Suprapubic skin (tissue), 4 donors: ENCODE results near the gene TRIM41. TPM values are rescaled to one million over a fixed set of nuclear protein-coding genes. Genes with fewer than 3 reads are reported as not detected.

Source experiments
- DNase-seq, 2 donors: peaks; one replicate each; pipeline ENCODE4 v3.0.0-alpha.2; 2019; ENCODE audit warnings: low spot score in 2 of 2
- H3K27ac ChIP-seq: fragments of 200-600 bp; sonication (generic); one replicate; pipeline ENCODE4 v1.5.1; 2019
- H3K27me3 ChIP-seq: fragments of 200-600 bp; sonication (generic); one replicate; pipeline ENCODE4 v1.5.1; 2019
- H3K36me3 ChIP-seq: fragments of 200-600 bp; sonication (generic); one replicate; pipeline ENCODE4 v1.5.1; 2019
- H3K4me1 ChIP-seq: fragments of 200-600 bp; sonication (generic); one replicate; pipeline ENCODE4 v1.5.1; 2019
- H3K4me3 ChIP-seq: fragments of 200-600 bp; sonication (generic); one replicate; pipeline ENCODE4 v1.5.1; 2019; ENCODE audit warnings: mild to moderate bottlenecking
- H3K9me3 ChIP-seq: fragments of 200-600 bp; sonication (generic); one replicate; pipeline ENCODE4 v1.5.1; 2019
- EP300 ChIP-seq: sonication (generic); formaldehyde crosslinking; IDR thresholded peaks from one replicate; pipeline ENCODE4 v1.6.1; 2017; ENCODE audit warnings: antibody characterized with exemption
- POLR2A ChIP-seq, 2 donors: fragments of 450-650 bp; IDR thresholded peaks; one replicate each; pipeline ENCODE4 v1.6.1; 2017; ENCODE audit warnings: antibody characterized with exemption in 2 of 2, mild to moderate bottlenecking in 2 of 2, moderate library complexity in 2 of 2
- POLR2AphosphoS5 ChIP-seq, 3 donors: sonication (generic); formaldehyde crosslinking; IDR thresholded peaks; one replicate each; pipeline ENCODE4 v1.6.1; 2017; ENCODE audit warnings: antibody characterized with exemption in 3 of 3
- WGBS: methylation state at CpG from one replicate; pipeline ENCODE4 v1.1.5; 2018; 5-methylcytosine and 5-hydroxymethylcytosine counted together
- total RNA-seq, 4 donors: library from RNA; depleted of rRNA; stranded (reverse); fragments of >200 nt; gene quantifications; one replicate each; pipeline ENCODE4 v1.1.0, GENCODE V29; 2016
- TF ChIP-seq, protein P1 (sequence below), 2 donors: fragments of 200-600 bp in 1 of 2; fragments of 450-650 bp in 1 of 2; sonication (generic) in 1 of 2; IDR thresholded peaks; one replicate each; pipeline ENCODE4 v1.5.1; 2016 to 2019; ENCODE audit warnings: antibody characterized with exemption in 2 of 2, mild to moderate bottlenecking in 1 of 2, moderate library complexity in 1 of 2

Gene TRIM41
- total RNA-seq, 4 donors from 2014 or later = 13.3 to 23.3 (median 16.2) TPM

DNA sequence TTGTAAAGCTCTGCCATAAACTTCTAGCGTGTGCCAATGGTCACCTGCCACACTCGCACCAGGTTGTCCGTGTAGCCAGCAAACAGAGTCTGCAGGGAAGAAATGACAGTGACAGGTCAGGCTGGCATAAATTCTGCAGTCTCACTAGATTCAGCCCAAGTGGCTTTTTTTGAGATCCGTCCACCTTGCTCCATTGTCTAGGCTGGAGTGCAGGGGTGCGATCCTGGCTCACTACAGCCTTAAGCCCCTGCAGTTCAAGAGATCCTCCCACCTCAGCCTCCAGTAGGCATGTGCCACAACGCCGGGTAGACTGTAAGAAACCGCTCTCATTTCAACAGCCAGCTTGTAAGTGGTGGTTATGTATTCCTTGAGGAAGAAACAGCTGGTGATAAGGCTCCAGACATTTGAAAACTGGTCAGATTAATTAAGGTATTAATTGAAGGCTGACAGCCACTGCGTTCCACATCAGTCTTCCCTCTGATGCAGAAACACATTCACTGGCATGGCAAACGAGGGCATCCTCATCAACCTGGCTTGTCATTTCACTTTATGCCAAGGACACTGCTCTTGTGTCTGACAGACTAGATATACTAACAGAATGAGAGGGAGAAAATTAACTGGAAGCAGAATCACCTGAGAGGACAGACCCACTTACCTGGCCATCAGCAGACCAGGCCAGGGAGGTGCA lies 14.0 kb downstream of the TRIM41 start:
- Histone ChIP-seq H3K27me3 (no peaks in the 10 kb centered on the region), H3K4me1 (peaks cover 19% of the 10 kb centered on the region), H3K36me3 (peaks cover 100% of the 10 kb centered on the region), H3K27ac (no peak overlapping the region), H3K4me3 (no peak overlapping the region), H3K9me3 (no peaks in the 10 kb centered on the region)
- DNase-seq = no peak
- TF ChIP-seq EP300 (no peak), POLR2AphosphoS5 (IDR thresholded peaks at IDR 0.05) (no peak), POLR2A (IDR thresholded peaks at IDR 0.05) (no peak)
- TF ChIP-seq, protein P1, sequence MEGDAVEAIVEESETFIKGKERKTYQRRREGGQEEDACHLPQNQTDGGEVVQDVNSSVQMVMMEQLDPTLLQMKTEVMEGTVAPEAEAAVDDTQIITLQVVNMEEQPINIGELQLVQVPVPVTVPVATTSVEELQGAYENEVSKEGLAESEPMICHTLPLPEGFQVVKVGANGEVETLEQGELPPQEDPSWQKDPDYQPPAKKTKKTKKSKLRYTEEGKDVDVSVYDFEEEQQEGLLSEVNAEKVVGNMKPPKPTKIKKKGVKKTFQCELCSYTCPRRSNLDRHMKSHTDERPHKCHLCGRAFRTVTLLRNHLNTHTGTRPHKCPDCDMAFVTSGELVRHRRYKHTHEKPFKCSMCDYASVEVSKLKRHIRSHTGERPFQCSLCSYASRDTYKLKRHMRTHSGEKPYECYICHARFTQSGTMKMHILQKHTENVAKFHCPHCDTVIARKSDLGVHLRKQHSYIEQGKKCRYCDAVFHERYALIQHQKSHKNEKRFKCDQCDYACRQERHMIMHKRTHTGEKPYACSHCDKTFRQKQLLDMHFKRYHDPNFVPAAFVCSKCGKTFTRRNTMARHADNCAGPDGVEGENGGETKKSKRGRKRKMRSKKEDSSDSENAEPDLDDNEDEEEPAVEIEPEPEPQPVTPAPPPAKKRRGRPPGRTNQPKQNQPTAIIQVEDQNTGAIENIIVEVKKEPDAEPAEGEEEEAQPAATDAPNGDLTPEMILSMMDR (IDR thresholded peaks at IDR 0.05) = no peak
- WGBS = 84% methylated on average over 10 of the region's 10 CpGs

DNA sequence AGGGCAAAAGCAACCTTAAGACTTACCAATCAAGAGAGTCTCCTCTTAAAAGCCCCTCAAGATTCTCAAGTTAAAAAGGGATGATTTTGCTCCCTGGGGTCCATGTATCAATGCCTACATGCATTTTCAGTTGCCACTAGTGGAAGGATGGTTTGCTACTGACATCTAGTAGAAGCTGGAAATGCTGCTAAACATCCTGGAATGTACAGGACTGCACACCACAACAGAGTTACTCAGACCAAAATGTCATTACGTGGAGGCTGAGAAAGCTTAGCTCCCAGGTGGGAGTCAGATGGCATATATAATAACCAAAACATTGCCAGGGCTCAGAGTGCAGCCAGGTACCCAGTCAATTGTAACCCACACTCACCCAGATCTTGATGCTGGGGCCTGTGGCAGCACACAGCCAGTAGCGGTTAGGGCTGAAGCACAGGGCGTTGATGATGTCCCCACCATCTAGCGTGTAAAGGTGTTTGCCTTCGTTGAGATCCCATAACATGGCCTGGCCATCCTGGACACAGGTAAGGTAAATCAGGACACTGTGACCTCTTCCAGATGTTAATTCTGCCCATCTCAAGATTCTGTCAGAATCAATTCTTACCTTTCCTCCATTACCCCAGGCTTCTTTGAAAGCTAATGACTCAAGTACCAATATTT lies 14.8 kb downstream of the TRIM41 start:
- Histone ChIP-seq H3K9me3 (no peaks in the 10 kb centered on the region), H3K4me1 (peaks cover 27% of the 10 kb centered on the region), H3K27me3 (no peaks in the 10 kb centered on the region), H3K27ac (no peak overlapping the region), H3K4me3 (no peak overlapping the region), H3K36me3 (peaks cover 92% of the 10 kb centered on the region)
- WGBS = 92% methylated on average over 5 of the region's 5 CpGs
- TF ChIP-seq, protein P1 (IDR thresholded peaks at IDR 0.05) = no peak
- TF ChIP-seq POLR2A (IDR thresholded peaks at IDR 0.05) = no peak
- TF ChIP-seq EP300 = no peak
- no peak for TF ChIP-seq POLR2AphosphoS5 (IDR thresholded peaks at IDR 0.05)
- DNase-seq = no peak

DNA sequence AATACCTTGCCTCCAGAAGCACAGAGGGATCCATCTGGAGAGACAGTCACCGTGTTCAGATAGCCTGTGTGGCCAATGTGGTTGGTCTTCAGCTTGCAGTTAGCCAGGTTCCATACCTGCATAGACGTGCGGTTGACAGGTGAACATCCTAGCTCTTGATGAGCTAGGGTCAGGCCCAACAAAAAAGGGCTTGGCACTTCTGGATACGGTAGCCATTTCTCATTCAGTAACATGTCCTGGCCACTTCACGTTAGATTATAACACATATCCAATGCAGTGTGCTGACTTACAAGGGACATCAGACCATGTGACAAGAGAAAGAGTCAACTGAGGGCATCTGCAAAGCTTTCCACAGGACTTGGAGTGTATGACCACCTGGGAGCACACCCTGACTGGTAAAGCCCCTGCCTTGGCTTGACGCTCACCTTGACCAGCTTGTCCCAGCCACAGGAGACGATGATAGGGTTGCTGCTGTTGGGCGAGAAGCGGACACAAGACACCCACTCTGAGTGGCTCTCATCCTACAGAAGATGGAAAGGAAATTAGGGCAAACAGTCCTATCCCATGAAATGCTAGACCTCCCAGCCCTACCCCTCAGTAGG lies 16.1 kb downstream of the TRIM41 start:
- no peaks in the 10 kb centered on the region for H3K9me3 ChIP-seq
- H3K27me3 ChIP-seq = no peaks in the 10 kb centered on the region
- no peak for TF ChIP-seq POLR2AphosphoS5 (IDR thresholded peaks at IDR 0.05)
- H3K36me3 ChIP-seq = peaks cover 79% of the 10 kb centered on the region
- DNase-seq = no peak
- 93% methylated on average over 7 of the region's 9 CpGs for WGBS
- H3K27ac ChIP-seq = no peak overlapping the region
- no peak overlapping the region for H3K4me3 ChIP-seq
- peaks cover 27% of the 10 kb centered on the region for H3K4me1 ChIP-seq

DNA sequence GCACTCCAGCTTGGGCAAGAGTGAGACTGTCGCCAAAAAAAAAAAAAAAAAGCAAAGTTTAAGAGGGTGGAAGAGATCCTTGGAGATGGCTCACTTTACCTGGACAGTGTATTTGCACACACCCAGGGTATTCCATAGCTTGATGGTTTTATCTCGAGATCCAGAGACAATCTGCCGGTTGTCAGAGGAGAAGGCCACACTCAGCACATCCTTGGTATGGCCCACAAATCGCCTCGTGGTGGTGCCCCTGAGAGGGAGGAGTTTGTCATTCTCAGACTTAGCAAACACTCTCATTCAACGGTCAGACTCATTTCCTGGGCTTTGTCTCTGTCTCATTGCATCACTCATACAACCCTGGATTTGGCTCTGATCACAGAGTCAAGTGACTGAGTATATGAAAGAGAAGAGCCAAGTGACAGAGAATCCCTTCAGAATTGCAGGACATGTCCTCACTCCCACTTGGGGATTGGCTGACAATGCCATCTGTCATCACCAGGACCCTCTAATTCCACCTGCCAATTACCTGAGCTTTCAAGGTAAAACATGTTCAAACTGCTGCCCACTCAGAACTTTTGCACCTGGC lies 18.4 kb downstream of the TRIM41 start:
- H3K27ac ChIP-seq = peak overlapping the region; percentile 96
- peak overlapping the region; percentile 89 for H3K4me3 ChIP-seq
- peaks cover 45% of the 10 kb centered on the region for H3K4me1 ChIP-seq
- WGBS = 42% methylated on average over 6 of the region's 6 CpGs
- no peaks in the 10 kb centered on the region for H3K9me3 ChIP-seq
- no peaks in the 10 kb centered on the region for H3K27me3 ChIP-seq
- peaks cover 56% of the 10 kb centered on the region for H3K36me3 ChIP-seq
- TF ChIP-seq, protein P1 (IDR thresholded peaks at IDR 0.05) = no peak
- TF ChIP-seq POLR2AphosphoS5 (IDR thresholded peaks at IDR 0.05) = no peak
- no peak for DNase-seq

DNA sequence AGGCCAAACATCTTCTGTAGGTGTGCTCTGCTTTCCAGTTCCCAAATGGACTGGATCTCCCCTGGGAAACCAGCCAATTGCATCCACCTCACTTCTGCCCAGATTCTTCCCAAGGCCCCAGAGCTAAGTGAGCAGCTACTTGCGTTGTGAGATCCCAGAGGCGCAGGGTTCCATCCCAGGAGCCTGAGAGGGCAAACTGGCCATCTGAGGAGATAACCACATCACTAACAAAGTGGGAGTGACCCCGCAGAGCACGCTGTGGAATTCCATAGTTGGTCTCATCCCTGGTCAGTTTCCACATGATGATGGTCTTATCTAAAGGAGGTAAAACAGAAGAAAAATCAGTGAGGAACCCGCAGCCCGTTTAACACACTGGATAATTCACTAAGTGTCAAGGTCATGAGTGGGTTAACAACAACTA lies 19.0 kb downstream of the TRIM41 start:
- peaks cover 49% of the 10 kb centered on the region for H3K4me1 ChIP-seq
- peak overlapping the region; percentile 96 for H3K27ac ChIP-seq
- H3K27me3 ChIP-seq = no peaks in the 10 kb centered on the region
- DNase-seq = no peak
- WGBS = 37% methylated on average over 5 of the region's 6 CpGs
- TF ChIP-seq, protein P1 (IDR thresholded peaks at IDR 0.05) = no peak
- peaks cover 51% of the 10 kb centered on the region for H3K36me3 ChIP-seq
- no peaks in the 10 kb centered on the region for H3K9me3 ChIP-seq
- H3K4me3 ChIP-seq = peak overlapping the region; percentile 89
